ENCODE measurements around the gene C4B.

Gene C4B

DNA sequence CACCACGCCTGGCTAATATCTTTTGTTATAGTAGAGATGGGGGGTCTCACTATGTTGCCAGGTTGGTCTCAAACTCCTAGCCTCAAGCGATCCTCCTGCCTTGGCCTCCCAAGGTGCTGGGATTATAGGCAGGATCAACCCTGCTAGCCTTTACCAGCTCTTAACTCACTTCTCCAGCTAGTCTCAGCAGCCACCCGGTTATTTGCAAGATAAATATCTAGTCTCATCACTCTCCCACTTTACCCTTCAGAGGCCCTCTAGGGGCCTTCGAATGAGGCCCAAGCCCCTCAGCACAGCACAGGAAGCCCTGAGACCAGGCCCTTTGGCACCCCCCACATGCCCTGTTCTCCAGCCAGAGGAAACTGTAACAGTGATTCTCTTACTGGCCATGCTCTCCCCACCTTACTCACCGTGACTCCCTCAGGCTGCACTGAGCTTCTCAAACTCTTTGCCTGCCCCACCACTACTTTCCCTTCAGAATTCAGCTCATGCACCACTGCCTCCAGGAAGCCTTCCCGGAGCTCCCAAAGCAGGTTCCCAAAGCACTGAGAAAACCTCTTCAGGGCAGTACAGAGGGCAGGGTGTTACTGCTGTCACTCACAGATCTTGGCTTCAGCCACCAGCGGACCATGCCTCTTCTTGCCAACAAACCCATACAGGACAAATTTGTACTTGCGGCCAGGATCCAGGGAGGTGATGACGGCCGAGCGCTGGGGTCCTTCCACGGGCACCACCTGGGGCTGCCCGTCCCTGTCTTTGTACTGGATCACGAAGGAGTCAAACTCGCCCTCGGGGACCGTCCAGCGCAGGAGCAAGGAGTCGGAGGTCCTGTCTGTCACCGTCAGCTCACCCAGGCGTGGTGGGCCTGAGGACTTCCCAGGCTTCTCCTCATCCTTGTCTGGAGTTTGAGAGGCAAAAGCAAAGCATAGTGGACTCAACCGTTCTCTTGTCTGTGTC is 69.5 kb downstream of the C4B start:
- DNase-seq (ENCODE audit: insufficient read length, low spot score): no peak
- TF ChIP-seq POU2F2 (IDR thresholded peaks at IDR 0.05; ENCODE audit: low read depth, low read length) (no peak), POLR2A (IDR thresholded peaks at IDR 0.05; ENCODE audit: low read depth, low read length) (no peak), SPI1 (IDR thresholded peaks at IDR 0.05; ENCODE audit: low read depth, low read length) (no peak), POLR2AphosphoS5 (IDR thresholded peaks at IDR 0.05; ENCODE audit: low read depth, low read length) (no peak)
- no peak for FAIRE-seq

DNA sequence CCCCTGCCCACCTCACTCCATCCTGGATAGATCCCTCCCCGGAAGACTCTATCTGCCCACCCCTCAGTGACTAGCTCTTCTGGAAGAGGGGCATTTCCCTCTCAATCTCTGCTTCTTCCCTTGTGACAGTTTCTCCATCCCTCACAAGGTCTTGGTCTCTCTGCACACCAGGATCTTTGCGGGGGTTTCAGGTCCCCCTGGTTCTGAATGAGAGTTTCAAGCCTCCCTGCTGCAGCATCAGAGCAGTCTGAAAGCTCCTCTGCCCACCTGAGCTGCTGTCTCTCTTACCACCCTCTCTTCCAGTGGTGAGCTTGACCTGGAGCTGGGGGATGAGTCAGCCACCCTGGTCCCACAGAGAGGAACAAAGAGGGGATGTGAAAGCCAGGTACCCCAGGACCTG is 70.2 kb downstream of the C4B start:
- no peak for TF ChIP-seq PAX5 (IDR thresholded peaks at IDR 0.05; ENCODE audit: insufficient read depth, low read length, severe bottlenecking)
- FAIRE-seq: no peak
- DNase-seq (ENCODE audit: insufficient read length, low spot score): no peak
